HG03457 (cell line): ENCODE data around the gene PCNT.

ENCODE experiments used
- ATAC-seq: cut with Tn5 transposase; IDR thresholded peaks from one replicate; pipeline ENCODE4 v1.9.1; 2021; ENCODE audit warnings: moderate number of reproducible peaks; ENCODE audit not compliant: unreplicated experiment

The PCNT gene

DNA sequence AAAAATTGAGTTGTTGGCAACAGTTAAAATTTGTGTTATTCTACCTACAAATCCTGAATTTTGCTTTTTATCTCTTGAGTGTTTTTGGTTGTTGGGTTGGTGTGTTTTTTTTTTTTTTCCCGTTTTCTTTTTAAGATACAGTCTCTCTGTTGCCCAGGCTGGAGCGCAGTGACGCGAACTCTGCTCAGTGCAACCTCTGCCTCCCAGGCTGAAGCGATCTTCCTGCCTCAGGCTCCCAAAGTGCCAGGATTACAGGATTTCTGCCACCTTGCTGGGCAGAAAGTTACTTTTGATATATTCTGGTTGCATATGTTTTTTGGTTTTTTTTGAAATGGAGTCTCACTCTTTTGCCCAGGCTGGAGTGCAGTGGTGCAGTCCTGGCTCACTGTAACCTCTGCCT lies 4.2 kb downstream of the PCNT start:
- ATAC-seq, result no peak

DNA sequence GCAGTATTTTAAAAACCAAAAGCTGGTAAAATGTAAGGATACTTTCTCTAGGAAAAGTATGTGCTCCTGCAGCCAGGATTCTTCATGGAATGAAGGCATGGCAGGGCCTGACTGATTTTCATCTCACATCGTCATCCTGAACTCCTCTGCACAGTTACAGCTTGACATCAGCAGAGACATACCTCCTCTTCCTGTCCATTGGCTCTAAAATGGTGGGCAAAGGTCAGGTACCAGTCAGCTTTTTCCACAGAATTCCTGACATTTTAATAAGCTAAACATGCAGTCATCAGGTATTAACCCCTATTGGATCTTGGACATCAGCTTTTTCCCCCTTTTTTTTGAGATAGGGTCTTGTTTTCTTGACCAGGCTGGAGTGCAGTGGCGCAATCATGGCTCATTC lies 5.8 kb downstream of the PCNT start:
- ATAC-seq, result no peak

DNA sequence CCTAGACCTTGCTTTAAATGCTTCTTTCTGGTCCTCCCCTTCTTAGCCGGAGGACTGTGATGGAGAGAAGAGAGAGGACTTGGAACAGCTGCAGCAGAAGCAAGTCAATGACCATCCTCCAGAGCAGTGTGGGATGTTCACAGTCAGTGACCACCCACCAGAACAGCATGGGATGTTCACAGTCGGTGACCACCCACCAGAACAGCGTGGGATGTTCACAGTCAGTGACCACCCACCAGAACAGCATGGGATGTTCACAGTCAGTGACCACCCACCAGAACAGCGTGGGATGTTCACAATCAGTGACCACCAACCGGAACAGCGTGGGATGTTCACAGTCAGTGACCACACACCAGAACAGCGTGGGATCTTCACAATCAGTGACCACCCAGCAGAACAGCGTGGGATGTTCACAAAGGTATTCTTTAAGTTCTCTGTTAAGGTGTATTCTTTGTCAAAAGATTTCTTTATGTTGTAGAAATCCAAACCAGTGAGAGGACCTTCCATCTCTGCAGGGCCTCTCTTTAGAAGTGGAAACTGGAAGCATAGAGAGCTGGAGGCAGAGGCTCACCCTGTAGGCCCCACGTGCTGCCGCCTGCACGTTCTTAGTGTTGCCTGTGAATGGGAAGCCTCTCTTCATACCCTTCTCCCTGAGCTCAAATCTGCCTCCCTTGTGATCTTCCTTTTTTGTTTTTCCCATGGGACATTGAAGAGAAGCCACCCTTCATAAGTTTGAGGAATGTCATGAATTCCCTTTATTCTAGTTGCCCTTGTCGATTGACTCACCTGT lies 10.6 kb downstream of the PCNT start:
- ATAC-seq, result no peak

DNA sequence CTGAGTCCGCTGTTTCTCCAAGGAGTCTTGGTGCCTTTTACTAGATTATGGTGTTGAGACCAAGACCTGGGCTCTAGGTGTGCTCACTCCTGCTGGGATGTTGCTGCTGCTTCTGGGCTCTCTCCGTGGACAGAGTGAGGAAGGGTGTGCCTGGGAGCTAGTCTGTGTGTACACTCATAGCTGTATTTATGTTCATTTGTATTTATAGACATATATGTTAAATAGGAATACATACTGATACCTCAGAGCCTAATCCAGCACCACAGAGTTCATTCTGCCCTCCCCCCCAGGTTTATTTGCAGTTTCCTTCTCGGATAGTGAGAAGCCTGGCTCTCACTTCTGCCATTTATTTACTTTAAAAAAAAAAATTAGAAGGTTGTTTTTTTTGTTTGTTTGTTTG lies 12.6 kb downstream of the PCNT start:
- no peak for ATAC-seq

DNA sequence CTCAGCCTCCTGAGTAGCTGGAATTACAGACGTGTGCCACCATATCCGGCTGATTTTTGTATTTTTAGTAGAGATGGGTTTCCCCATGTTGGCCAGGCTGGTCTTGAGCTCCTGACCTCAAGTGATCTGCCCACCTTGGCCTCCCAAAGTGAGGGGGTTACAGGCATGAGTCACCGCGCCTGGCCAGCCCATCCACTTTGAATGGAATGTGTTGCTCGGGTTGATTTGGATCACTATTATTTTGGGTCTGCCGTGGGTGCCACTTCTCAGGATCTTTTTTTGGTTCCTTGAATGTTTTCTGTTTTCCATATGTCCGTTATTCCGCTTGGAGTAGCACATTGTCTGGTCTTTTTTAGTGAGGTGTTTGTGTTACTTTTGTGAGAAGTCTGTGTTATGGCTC lies 17.0 kb downstream of the PCNT start:
- no peak for ATAC-seq

DNA sequence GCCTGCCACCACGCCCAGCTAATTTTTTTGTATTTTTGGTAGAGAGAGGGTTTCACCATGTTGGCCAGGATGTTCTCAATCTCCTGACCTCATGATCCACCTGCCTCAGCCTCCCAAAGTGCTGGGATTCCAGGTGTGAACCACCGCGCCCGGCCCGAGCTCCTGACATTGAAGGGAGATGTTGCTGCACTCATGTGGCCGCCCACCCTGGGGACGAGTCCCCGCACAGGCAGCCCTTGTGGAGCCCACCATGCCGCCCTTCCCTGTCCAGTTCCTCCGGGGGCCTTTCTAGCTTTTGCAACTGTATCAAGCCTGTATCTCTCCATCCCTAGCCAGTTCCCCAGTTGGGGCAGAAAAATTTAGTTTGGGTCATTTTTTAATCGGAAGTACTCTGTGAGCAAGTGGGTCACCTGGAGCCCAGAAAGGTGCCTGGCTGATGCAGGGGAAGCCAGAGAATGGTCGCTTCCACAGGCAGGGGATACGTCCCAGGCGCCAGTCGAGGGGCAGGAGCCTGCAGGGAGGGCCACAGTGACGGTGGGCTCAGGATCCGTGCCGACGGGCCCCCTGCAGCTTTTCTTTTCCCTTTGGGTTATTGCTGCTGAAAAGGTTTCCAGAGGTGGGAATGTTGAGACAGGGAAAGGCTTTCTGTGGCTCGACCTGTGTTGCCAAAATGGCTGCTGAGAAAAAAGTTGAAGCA lies 20.4 kb downstream of the PCNT start:
- ATAC-seq, result no peak

DNA sequence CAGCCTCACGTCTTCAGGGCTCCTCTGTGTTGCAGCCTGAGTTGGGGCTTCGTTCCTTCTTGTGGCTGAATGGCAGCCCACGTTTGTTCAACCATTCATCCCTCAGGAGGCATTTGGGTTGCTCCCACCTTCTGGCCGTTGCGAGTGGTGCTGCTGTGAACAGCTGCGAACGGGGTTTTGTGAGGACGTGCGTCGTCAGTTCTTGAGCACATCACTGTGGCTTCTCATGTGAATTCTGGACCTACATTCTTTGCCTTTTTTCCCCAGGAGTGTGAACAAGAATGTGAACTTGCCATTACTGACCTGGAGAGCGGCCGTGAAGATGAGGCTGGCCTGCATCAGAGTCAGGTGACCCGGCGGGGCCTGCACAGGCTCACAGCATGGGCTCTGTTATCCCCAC lies 21.9 kb downstream of the PCNT start:
- ATAC-seq, result no peak

DNA sequence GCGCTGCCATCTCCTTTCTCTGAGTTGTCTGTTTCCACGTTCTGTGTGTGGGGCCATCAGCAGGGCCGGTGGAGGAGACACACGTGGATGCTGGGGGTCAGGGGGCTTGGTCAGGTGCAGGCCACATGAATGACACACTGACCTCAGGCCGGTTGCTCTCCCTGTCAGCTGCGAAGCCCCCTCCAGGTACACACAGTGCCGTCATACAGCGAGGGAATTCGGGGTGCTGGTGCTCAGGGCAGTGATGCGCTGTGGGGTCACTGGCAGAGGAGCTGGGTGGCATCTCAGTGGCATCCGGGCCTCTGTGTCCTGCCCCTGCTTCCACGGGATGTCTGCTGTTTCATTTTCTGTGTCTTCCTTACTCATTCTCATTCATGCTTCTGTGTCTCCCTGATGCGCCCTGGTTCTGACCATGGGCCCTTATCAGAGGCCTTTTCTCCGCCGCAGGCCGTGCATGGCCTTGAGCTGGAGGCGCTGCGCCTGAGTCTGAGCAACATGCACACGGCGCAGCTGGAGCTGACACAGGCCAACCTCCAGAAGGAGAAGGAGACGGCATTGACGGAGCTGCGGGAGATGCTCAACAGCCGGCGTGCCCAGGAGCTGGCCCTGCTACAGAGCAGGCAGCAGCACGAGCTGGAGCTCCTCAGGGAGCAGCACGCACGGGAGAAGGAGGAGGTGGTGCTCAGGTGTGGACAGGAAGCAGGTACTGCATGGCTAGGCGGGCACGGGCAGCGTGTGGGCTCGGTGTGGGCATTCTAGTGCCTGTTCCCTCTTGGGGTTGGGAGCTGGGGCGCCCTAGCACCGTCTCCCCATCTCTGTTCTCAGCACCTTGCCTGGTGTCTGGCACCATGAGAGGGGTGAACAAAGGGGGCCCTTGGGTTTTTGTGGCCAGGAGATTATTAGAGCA lies 22.6 kb downstream of the PCNT start:
- ATAC-seq, result no peak

DNA sequence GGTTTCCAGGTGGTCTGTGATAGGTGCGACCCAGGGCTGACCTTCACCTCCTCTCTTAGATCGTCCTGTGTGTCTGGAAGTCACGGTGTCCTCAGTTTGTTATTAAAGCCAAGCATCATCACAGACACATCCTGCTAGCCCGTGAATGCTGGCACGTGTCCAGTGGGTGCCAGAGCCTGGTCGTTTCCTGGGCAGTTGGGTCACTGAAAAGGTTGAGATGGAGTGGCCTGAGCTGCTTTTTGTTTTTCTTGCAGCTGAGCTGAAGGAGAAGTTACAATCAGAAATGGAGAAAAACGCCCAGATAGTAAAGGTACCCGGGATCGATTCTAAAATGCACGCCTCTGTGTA lies 23.2 kb downstream of the PCNT start:
- no peak for ATAC-seq

DNA sequence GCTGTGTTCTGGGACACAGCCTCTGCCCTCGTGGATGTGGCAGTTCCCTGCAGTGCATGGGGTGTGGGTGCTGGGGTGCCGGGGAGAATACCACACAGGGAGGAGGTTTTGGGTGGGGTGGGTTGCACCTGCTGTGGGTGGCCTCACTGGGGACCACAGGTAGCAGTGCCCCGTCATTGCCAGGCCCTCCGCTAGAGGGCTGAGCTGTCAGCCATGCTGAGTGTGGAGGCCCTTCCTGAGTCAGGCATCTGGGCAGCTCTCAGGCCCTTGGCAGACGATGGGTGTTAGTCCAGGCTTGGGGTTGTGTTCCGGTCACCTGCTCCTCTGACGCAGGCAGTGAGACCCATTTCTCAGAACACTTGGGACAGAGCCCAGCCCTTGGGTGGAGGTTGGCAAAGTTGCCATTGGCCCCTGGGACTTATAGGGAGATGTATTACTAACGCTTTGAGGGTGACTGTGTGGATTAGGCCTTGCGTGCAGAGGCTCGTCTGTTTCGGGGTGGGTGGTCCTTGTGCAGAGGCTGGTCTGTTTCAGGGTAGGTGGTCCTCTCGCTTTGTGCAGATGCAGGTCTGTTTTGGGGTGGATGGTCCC lies 23.9 kb downstream of the PCNT start:
- no peak for ATAC-seq

DNA sequence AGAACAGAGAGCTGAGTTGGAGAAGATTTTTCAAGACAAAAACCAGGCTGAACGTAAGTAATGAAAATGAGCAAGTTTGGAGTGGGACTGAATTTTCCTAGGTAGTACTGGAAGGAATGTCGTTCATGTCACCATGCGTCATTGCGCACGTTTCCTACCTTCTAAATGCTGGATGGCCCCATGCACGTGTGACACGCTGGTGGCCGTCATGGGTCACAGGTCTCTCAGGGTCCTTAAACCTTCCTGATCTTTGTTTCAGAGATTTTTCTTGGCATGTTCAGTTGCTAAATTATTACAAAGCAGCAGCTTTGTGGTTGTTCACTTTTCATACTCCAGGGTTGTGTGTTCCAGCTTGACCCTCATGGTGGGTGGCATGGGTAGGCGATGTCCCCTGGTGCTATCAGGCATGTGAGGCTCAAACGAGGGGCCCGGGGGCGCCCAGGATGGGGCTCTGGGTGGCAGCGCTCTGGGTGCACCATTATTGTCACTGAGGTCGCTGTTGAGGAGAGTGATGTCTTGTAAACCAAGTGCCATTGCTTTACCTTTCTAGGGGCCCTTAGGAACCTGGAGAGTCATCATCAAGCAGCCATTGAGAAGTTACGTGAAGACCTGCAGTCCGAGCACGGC lies 25.3 kb downstream of the PCNT start:
- no peak for ATAC-seq

DNA sequence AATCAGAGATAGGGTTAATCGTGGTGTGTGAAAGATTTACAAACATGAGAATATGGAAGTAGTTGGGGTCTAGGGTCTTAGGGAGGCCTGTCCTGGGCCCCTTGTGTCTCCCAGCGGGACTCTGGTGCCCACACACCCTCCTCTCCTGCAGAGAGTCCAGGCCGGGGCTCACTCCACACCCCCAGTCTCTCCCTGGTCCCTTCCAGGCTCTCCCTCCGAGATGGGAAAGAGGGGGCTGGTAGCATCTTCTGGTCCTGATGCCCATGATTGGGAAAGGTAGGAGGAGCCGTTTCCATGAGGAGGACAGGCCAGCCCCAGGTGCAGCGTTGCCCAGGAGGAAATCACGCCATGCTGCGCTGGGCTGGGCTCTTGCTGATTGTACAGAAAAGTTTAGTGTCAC lies 26.6 kb downstream of the PCNT start:
- no peak for ATAC-seq

DNA sequence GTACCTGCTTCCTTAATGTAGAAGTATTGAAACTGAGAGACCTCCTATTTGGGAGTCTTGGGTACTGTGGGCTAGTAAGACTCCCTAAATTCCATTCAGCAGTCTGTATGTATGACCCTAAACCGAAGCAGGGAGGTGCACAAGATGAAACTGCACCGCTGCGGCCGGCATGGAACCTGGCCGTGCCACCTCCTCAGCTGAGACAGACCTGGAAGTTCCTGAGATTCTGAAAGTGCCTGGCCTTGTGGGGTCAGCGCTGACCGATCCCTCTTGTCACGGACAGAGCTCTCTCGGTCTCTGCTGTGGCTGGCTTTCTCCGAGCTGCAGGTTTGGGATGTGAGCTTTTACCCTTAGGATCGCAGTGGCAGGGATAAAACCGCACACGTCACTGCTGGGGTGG lies 27.0 kb downstream of the PCNT start:
- ATAC-seq, result no peak

DNA sequence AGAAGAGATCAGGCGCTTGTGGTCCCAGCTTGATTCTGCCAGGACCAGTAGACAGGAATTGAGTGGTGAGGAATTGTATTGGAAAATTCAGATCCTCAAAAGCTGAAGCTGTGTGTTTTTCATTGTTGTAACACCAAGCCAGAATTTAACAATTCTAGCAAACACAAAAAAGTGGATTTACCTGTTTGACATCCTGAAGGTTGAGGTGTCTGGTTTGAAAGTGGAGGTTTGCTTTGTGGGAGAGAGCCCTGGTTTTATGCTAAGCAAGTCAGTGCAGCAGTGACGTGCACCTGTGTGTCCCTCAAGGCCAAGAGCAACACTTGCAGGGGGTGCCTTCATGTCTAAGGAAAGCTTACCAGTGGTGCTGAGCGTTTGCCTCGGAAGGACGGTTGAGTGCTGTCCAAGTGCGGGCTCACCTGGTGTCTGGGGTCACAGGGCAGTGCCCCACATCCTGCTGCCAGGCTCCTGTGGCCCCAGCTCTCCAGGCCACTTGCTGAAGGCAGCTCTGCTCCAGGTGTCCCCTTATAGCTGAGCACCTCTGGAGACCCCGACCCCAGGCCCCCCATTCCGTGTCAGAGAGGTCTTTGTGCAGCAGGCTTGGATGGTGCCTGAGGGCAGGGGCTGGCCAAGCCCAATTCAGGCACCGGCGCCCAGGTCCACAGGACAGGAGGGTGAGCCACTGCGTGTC lies 27.7 kb downstream of the PCNT start:
- no peak for ATAC-seq

DNA sequence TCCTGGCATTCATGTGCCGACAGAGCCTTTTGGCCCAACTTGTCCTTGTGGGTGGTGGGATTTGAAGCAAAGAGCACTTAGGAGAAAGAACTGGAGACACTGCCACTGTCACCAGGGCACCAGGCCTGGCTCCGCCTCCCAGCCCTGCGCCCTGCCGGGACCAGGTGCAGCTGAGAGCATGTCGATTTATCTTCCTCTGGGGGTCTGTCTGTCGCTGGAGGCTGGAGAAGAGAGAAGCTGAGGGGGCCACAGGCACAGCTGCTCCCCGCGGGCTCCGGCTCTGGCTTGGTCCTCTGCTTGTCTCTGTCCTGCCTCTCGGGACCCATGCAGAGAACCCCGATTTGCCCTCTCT lies 28.2 kb downstream of the PCNT start:
- ATAC-seq, result no peak

DNA sequence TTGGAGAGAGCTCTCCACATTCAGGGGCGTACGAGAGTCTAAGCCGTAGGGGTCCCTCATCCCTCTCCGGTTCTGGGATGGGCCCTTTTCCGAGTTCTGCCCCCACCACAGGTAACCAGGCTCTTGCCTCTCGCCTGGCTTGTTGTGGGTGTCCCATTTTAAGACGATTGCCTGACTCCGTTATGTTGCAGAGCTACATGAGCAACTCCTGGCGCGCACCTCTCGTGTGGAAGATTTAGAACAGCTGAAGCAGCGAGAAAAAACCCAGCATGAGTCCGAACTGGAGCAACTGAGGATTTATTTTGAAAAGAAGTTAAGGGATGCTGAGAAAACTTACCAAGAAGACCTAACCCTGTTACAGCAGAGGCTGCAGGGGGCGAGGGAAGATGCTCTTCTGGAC lies 29.0 kb downstream of the PCNT start:
- no peak for ATAC-seq

DNA sequence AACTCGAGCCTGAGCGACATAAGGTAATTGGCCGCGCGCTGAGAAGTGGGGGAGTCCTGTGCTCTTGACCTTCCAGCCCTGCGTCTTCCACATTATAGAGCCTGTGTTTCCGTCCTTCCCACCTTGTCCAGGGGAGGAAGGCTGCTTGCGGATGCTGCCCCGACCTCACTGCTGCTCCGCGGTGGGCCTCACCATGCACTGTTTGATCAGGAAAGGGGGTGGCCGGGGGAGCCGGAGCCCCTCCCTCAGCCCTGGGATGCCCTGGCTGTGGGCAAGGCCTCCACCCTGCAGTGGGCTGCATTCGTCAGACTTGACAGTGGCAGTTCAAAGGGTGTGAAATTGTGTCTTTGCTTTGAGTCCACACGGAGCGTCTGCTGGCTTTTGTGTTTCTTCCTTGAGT lies 30.1 kb downstream of the PCNT start:
- ATAC-seq, result no peak

DNA sequence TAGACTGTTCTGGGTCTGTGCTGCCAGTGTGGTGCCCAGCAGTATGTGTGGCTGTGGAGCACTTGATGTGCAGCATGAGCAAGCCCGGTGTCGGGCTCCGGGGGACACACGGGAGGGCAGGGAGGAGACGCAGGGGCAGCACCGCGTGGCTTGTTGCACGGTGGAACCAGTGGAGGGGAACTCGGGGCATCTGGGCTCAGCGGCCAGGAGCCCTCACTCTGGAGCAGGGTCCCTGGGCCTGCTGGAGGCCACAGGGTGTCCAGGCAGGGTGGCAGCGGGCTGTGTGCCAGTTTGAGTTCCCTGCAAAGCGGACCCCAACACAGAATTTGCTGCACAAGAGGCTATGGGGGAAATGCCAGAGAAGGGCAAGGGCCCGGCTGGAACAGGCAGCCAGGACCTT lies 30.6 kb downstream of the PCNT start:
- ATAC-seq, result no peak

DNA sequence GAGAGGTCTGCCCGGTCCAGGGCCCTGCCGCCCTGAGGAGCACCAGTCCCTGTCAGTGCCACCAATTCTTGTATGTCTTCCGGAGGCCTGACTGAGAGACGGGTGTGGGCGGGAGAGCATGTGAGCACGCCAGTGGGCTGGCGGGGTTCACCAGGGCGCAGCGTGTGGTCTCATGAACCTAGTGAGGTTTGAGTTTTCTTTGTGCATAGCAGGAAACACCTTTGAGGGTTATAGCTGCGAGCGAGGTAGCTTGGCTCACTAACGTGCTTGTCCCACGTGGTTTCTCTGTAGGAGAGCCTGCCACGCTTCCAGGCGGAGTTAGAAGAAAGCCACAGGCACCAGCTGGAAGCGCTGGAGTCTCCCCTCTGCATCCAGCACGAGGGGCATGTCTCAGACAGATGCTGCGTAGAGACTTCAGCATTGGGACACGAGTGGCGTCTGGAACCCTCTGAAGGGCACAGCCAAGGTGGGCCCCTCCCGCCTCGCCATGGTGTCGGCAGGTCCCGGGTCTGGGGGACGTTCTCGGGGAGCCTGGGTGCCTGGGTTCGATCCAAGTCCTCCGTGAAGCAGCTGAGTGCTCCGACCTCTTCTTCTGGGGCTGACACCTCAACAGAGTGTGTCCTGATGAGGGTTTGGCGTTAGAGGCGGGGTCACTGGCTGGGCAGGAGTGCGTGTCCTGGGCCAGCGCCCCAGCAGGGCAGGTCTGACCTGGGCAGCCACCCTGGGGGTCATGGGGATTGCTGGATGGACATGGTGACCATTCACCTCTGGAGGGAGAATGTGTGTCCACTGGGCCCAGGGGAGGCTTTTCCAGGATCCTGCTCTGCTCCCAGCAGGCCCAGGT lies 31.4 kb downstream of the PCNT start:
- ATAC-seq, result no peak

DNA sequence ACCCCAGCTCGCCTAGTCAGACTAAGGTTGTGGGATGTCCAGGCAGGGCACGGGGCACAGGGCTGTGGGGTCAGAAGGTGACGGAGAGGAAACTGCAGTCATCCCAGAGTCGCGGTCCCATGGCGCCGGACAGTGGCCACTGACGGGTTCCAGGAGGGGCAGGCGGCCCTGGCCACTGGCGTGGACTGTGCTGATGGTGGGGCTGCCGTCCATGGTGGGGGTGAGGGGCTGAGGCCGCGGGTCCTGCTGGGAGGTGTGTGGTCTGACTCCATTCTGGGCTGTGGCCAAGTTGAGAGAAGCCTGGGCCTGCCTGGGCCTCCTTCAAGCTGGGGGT lies 32.0 kb downstream of the PCNT start:
- ATAC-seq, result no peak
